ENCODE data around the gene RAB11FIP3. TPM values are rescaled to one million over a fixed set of nuclear protein-coding genes. Genes with fewer than 3 reads are reported as not detected.

Gene RAB11FIP3
- total RNA-seq, 1 experiment from 2014 or later, result 38.4 TPM

DNA sequence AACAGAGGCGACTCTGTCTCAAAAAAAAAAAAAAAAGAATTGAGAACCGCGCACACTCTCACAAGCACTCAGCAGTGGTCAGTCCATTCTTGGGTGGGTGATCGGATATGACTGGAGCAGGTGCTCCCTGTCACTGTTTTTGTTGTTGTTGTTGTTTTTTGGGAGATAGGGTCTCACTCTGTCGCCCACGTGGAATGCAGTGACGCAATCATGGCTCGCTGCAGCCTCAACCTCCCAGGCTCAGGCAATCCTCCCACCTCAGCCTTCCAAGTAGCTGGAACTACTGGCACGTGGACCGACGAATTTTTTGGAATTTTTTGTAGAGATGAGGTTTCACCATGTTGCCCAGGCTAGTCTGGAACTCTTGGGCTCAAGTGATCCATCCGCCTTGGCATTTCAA, 30.0 kb downstream of the RAB11FIP3 start:
- no peak overlapping the region for H3K4me3 ChIP-seq
- DNase-seq, result no peak
- H3K4me1 ChIP-seq (replicated peaks; ENCODE audit: insufficient read depth), result no peaks in the 10 kb centered on the region
- no peaks in the 10 kb centered on the region for H3K9me2 ChIP-seq (ENCODE audit: insufficient read depth)
- BruUV-seq (replicated peaks), result no TSS peak
- H4K20me1 ChIP-seq (ENCODE audit: insufficient read depth), result peaks cover 4% of the 10 kb centered on the region; the same call in 1 of the 2 replicates
- H3K27me3 ChIP-seq (ENCODE audit: insufficient read depth, low read depth), result no peaks in the 10 kb centered on the region
- CTCF ChIA-PET, result interaction anchor here (0.6 kb wide), 1 partner anchor 102 kb away, joined by 3 read pairs; no protein-coding TSS in a partner anchor
- peaks cover 11% of the 10 kb centered on the region; the same call in 1 of the 2 replicates for H3F3A ChIP-seq (ENCODE audit: insufficient read depth, low read depth)
- TF ChIP-seq EZH2 (IDR thresholded peaks at IDR 0.05; ENCODE audit: low read depth), result no peak
- H3K4me2 ChIP-seq, result no peak overlapping the region
- H3K79me2 ChIP-seq (ENCODE audit: low read depth), result no peaks in the 10 kb centered on the region
- no peaks in the 10 kb centered on the region for H3K36me3 ChIP-seq (ENCODE audit: low read depth)
- H3K27ac ChIP-seq, result no peak overlapping the region
- POLR2A ChIA-PET (ENCODE audit: unreplicated experiment), result no interaction called here
- intact Hi-C loops (cut with micrococcal nuclease; ENCODE audit: unreplicated experiment), result no loop called here
- H2AFZ ChIP-seq, result no peak overlapping the region
- no peaks in the 10 kb centered on the region for H3K9me3 ChIP-seq (ENCODE audit: insufficient read depth, low read depth)

DNA sequence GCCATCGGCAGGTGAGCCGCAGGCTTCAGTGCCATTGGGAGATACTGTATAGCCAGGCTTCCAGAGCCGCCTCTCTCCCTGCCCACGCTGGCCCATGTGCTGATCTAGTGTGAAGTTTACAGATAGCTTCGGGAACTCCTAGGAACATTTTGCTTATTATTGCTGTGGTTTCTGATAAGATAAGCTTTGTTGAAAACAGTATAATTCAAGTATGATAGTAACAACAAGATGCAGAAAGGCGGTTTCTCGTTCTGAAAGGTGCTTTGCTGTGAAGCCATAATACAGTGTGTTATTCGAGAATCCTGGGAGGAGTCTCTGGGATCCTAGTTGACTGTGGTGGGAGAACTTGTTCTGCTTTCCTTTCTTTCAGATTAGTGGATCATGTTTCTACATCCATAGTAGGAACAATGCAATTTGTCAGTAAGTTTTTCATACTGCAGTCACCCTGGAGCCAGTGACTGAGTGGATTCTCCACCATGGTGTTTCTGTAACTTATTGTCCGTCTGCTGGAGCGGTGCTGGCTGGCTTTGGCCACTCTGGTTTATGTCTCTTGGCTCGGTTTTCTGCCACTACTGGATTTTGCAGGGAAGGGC, 31.5 kb downstream of the RAB11FIP3 start:
- H3K27ac ChIP-seq, result no peak overlapping the region
- no peaks in the 10 kb centered on the region for H3K27me3 ChIP-seq (ENCODE audit: insufficient read depth, low read depth)
- no peaks in the 10 kb centered on the region for H3K36me3 ChIP-seq (ENCODE audit: low read depth)
- H3K4me2 ChIP-seq, result no peak overlapping the region
- DNase-seq, result peak in 1 of 2 experiments; percentile 16
- H2AFZ ChIP-seq, result no peak overlapping the region
- POLR2A ChIA-PET (ENCODE audit: unreplicated experiment), result no interaction called here
- no peaks in the 10 kb centered on the region for H3K79me2 ChIP-seq (ENCODE audit: low read depth)
- H4K20me1 ChIP-seq (ENCODE audit: insufficient read depth), result peaks cover 4% of the 10 kb centered on the region; the same call in 1 of the 2 replicates
- H3K4me1 ChIP-seq (replicated peaks; ENCODE audit: insufficient read depth), result no peaks in the 10 kb centered on the region
- TF ChIP-seq, protein P1, sequence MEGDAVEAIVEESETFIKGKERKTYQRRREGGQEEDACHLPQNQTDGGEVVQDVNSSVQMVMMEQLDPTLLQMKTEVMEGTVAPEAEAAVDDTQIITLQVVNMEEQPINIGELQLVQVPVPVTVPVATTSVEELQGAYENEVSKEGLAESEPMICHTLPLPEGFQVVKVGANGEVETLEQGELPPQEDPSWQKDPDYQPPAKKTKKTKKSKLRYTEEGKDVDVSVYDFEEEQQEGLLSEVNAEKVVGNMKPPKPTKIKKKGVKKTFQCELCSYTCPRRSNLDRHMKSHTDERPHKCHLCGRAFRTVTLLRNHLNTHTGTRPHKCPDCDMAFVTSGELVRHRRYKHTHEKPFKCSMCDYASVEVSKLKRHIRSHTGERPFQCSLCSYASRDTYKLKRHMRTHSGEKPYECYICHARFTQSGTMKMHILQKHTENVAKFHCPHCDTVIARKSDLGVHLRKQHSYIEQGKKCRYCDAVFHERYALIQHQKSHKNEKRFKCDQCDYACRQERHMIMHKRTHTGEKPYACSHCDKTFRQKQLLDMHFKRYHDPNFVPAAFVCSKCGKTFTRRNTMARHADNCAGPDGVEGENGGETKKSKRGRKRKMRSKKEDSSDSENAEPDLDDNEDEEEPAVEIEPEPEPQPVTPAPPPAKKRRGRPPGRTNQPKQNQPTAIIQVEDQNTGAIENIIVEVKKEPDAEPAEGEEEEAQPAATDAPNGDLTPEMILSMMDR (conservative IDR thresholded peaks at IDR 0.05), result no peak
- no peak for TF ChIP-seq EZH2 (IDR thresholded peaks at IDR 0.05; ENCODE audit: low read depth)
- BruUV-seq (replicated peaks), result no TSS peak
- no peaks in the 10 kb centered on the region for H3K9me3 ChIP-seq (ENCODE audit: insufficient read depth, low read depth)
- peaks cover 11% of the 10 kb centered on the region; the same call in 1 of the 2 replicates for H3F3A ChIP-seq (ENCODE audit: insufficient read depth, low read depth)
- H3K9me2 ChIP-seq (ENCODE audit: insufficient read depth), result no peaks in the 10 kb centered on the region
- intact Hi-C loops (cut with micrococcal nuclease; ENCODE audit: unreplicated experiment), result no loop called here
- no peak overlapping the region for H3K4me3 ChIP-seq
- CTCF ChIA-PET, result no interaction called here

DNA sequence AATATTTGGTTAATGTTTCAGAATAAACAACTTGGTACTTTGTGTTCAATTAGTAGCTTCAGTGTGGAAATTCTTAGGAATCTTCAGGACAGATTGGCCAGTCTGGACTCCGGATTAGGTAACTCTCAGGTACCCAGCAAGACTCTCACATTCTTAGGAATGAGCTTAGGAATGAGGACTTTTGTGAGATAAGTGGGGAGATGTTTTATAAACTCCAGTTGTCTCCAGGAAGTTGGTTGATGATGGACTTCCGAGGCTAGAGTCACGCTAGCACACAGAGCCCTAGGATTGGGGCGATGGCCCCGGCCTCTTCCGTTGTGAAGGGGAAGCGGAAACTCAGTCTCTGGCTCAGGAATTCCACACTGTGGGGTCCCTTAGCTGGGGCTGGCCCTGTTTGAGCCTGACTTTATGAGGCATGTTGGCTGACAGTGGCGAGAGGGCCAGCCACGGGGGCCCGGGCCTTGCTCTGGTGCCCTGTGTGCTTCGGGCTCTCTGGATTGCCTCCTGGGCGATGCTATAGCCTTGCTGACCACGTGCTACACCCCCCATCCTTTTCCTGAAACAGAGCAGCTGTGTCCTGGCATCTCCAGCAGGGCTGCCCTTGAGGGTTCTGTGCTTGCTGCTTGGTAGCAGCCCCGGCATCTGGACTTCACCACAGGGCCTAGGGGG, 32.4 kb downstream of the RAB11FIP3 start:
- POLR2A ChIA-PET (ENCODE audit: unreplicated experiment), result interaction anchor here (0.6 kb wide), 1 partner anchor 69 kb away, joined by 4 read pairs; the partner anchor contains the start of gene CAPN15
- Histone ChIP-seq H3K27me3 (ENCODE audit: insufficient read depth, low read depth) (no peaks in the 10 kb centered on the region), H3K9me3 (ENCODE audit: insufficient read depth, low read depth) (no peaks in the 10 kb centered on the region), H3K4me3 (no peak overlapping the region), H3K36me3 (ENCODE audit: low read depth) (no peaks in the 10 kb centered on the region), H2AFZ (no peak overlapping the region), H3K79me2 (ENCODE audit: low read depth) (no peaks in the 10 kb centered on the region), H3K4me2 (no peak overlapping the region), H3K27ac (no peak overlapping the region), H4K20me1 (ENCODE audit: insufficient read depth) (peaks cover 4% of the 10 kb centered on the region; the same call in 1 of the 2 replicates), H3F3A (ENCODE audit: insufficient read depth, low read depth) (peaks cover 11% of the 10 kb centered on the region; the same call in 1 of the 2 replicates), H3K4me1 (replicated peaks; ENCODE audit: insufficient read depth) (no peaks in the 10 kb centered on the region), H3K9me2 (ENCODE audit: insufficient read depth) (no peaks in the 10 kb centered on the region)
- no TSS peak for BruUV-seq (replicated peaks)
- no peak for DNase-seq
- CTCF ChIA-PET, result interaction anchor here (0.6 kb wide), 1 partner anchor 31 kb away, joined by 3 read pairs; no protein-coding TSS in a partner anchor
- intact Hi-C loops (cut with micrococcal nuclease; ENCODE audit: unreplicated experiment), result no loop called here
- TF ChIP-seq EZH2 (IDR thresholded peaks at IDR 0.05; ENCODE audit: low read depth), result no peak
- TF ChIP-seq, protein P1 (conservative IDR thresholded peaks at IDR 0.05), result no peak

Measured in PC-9 (cell line).